ENCODE measurements around the gene LAMB3.

Gene LAMB3

GRCh38 chr1:209630383-209631225 is 21.6 kb downstream of the LAMB3 start:
- no peak for DNase-seq

GRCh38 chr1:209629621-209630382 is 22.4 kb downstream of the LAMB3 start:
- DNase-seq: no peak

GRCh38 chr1:209628618-209629299 is 23.5 kb downstream of the LAMB3 start:
- no peak for DNase-seq

- peak; percentile 66 for DNase-seq
These were observed 24.5 kb downstream of the LAMB3 start for GRCh38 chr1:209627732-209628196.

GRCh38 chr1:209627027-209627731 is 25.0 kb downstream of the LAMB3 start:
- no peak for DNase-seq

- DNase-seq: no peak
These were observed 25.7 kb downstream of the LAMB3 start for GRCh38 chr1:209626346-209627026.

GRCh38 chr1:209625791-209626285 is 26.4 kb downstream of the LAMB3 start:
- DNase-seq: no peak

- peak; percentile 9 for DNase-seq
These were observed 27.4 kb downstream of the LAMB3 start for GRCh38 chr1:209624558-209625549.

GRCh38 chr1:209622841-209623829 is 29.1 kb downstream of the LAMB3 start:
- DNase-seq: no peak

GRCh38 chr1:209621741-209622655 is 30.2 kb downstream of the LAMB3 start:
- DNase-seq: no peak

- no peak for DNase-seq
These were observed 30.9 kb downstream of the LAMB3 start for GRCh38 chr1:209621286-209621685.

- peak; percentile 20 for DNase-seq
These were observed 31.7 kb downstream of the LAMB3 start for GRCh38 chr1:209620487-209620884.

GRCh38 chr1:209619696-209620486 is 32.3 kb downstream of the LAMB3 start:
- DNase-seq: no peak

GRCh38 chr1:209618756-209619420 is 33.3 kb downstream of the LAMB3 start:
- DNase-seq: no peak

- no peak for DNase-seq
These were observed 33.9 kb downstream of the LAMB3 start for GRCh38 chr1:209618291-209618690.

GRCh38 chr1:209617755-209618154 is 34.5 kb downstream of the LAMB3 start:
- DNase-seq: no peak
